MM.1S (cell line): ENCODE measurements around the gene CDKN3.
"Not testable (repeated sequence)": the region's sequence is repeated elsewhere in the genome, so short reads cannot be mapped to it uniquely, and the experiment has no call there.

Experiments
- DNase-seq: peaks from one replicate; pipeline ENCODE4 v3.0.0-alpha.2; 2015
- H2AFZ ChIP-seq: fragments of 300-600 bp; sonication (generic); 2 replicates; pipeline ENCODE4 v1.6.0; 2016; ENCODE audit warnings: antibody characterized with exemption, low read length
- H3F3A ChIP-seq: fragments of 300-600 bp; sonication (generic); 2 replicates; pipeline ENCODE4 v1.6.1; 2016; ENCODE audit warnings: mild to moderate bottlenecking, antibody characterized with exemption, low read length, moderate library complexity, mixed read lengths; ENCODE audit not compliant: insufficient read depth
- H3K27ac ChIP-seq: fragments of 300-600 bp; sonication (generic); 2 replicates; pipeline ENCODE4 v1.5.1; 2016; ENCODE audit warnings: mild to moderate bottlenecking, low read length
- H3K27me3 ChIP-seq: fragments of 300-600 bp; sonication (generic); replicated peaks from 2 replicates; pipeline ENCODE4 v1.6.0; 2016; ENCODE audit warnings: low read length; ENCODE audit not compliant: insufficient read depth
- H3K36me3 ChIP-seq: fragments of 300-600 bp; sonication (generic); replicated peaks from 2 replicates; pipeline ENCODE4 v1.6.1; 2016; ENCODE audit warnings: mild to moderate bottlenecking, low read length, mixed read lengths; ENCODE audit not compliant: insufficient read depth
- H3K4me1 ChIP-seq: fragments of 300-600 bp; sonication (generic); 2 replicates; pipeline ENCODE4 v1.6.1; 2016; ENCODE audit warnings: low read length, mixed read lengths
- H3K4me2 ChIP-seq: fragments of 300-600 bp; sonication (generic); 2 replicates; pipeline ENCODE4 v1.6.0; 2016; ENCODE audit warnings: low read depth, low read length
- H3K4me3 ChIP-seq: fragments of 300-600 bp; sonication (generic); 2 replicates; pipeline ENCODE4 v1.5.1; 2016; ENCODE audit warnings: low read length, mixed read lengths
- H3K79me2 ChIP-seq: fragments of 300-600 bp; sonication (generic); 2 replicates; pipeline ENCODE4 v1.6.1; 2016; ENCODE audit warnings: mixed run types, low read length, mixed read lengths
- H3K9ac ChIP-seq: fragments of 300-600 bp; sonication (generic); 2 replicates; pipeline ENCODE4 v1.6.1; 2016; ENCODE audit warnings: low read length, mixed read lengths
- H3K9me2 ChIP-seq: fragments of 300-600 bp; sonication (generic); replicated peaks from 2 replicates; pipeline ENCODE4 v1.6.1; 2016; ENCODE audit warnings: mild to moderate bottlenecking, low read length, mixed read lengths; ENCODE audit not compliant: insufficient read depth
- H3K9me3 ChIP-seq: fragments of 300-600 bp; sonication (generic); replicated peaks from 2 replicates; pipeline ENCODE4 v1.6.1; 2016; ENCODE audit warnings: mild to moderate bottlenecking, low read length, mixed read lengths; ENCODE audit not compliant: insufficient read depth
- H4K20me1 ChIP-seq: fragments of 300-600 bp; sonication (generic); 2 replicates; pipeline ENCODE4 v1.6.1; 2016; ENCODE audit warnings: mild to moderate bottlenecking, low read length, moderate library complexity, mixed read lengths; ENCODE audit not compliant: insufficient read depth
- EZH2 ChIP-seq: fragments of 300-600 bp; sonication (generic); optimal IDR thresholded peaks from 2 replicates; pipeline ENCODE3; 2017; ENCODE audit warnings: low read depth, mild to moderate bottlenecking, antibody characterized with exemption, low read length, mixed read lengths
- EZH2phosphoT487 ChIP-seq: fragments of 300-600 bp; sonication (generic); IDR thresholded peaks from 2 replicates; pipeline ENCODE4 v1.6.1; 2018; ENCODE audit warnings: antibody characterized with exemption, low read length
- TF ChIP-seq, protein P1 (sequence below): fragments of 300-600 bp; sonication (generic); IDR thresholded peaks from 2 replicates; pipeline ENCODE4 v1.5.1; 2016; ENCODE audit warnings: antibody characterized with exemption, low read length, mixed read lengths

Gene CDKN3

DNA sequence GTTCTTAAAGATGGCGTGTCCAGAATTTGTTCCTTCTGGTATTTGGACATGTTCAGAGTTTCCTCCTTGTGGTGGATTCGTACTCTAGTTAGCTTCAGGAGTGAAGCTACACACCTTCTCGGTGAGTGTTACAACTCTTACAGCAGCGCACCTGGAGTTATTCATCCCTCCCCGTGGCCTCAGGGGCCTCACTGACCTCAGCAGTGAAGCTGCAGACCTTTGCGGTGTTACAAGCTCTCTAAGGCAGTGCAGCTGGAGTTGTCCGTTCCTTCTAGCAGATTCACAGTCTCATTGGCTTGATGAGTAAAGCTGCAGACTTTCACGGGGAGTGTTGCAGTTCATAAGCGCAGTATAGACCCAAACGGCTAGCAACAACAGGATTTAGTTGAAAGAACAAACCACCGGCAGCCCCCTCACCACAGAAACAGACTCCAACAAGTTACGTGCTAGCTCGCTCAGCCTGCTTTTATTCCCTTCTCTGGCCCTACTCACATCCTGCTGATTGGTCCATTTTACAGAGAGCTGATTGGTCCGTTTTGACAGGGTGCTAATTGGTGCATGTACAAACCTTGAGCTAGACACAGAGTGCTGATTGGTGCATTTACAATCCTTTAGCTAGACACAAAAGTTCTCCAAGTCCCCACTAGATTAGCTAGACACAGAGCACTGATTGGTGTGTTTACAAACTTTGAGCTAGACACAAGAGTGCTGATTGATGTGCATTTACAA lies 4.5 kb upstream of the CDKN3 start:
- no peaks in the 10 kb centered on the region for H3K9me3 ChIP-seq
- H3K79me2 ChIP-seq = no peaks in the 10 kb centered on the region
- TF ChIP-seq, protein P1, sequence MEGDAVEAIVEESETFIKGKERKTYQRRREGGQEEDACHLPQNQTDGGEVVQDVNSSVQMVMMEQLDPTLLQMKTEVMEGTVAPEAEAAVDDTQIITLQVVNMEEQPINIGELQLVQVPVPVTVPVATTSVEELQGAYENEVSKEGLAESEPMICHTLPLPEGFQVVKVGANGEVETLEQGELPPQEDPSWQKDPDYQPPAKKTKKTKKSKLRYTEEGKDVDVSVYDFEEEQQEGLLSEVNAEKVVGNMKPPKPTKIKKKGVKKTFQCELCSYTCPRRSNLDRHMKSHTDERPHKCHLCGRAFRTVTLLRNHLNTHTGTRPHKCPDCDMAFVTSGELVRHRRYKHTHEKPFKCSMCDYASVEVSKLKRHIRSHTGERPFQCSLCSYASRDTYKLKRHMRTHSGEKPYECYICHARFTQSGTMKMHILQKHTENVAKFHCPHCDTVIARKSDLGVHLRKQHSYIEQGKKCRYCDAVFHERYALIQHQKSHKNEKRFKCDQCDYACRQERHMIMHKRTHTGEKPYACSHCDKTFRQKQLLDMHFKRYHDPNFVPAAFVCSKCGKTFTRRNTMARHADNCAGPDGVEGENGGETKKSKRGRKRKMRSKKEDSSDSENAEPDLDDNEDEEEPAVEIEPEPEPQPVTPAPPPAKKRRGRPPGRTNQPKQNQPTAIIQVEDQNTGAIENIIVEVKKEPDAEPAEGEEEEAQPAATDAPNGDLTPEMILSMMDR = no peak
- no peak for TF ChIP-seq EZH2
- TF ChIP-seq EZH2phosphoT487 = no peak
- H3K4me3 ChIP-seq = no peak overlapping the region
- H3K9ac ChIP-seq = no peak overlapping the region
- H2AFZ ChIP-seq = no peak overlapping the region
- H3K4me2 ChIP-seq = no peak overlapping the region
- no peak overlapping the region for H3K27ac ChIP-seq
- H4K20me1 ChIP-seq = no peaks in the 10 kb centered on the region
- no peak for DNase-seq
- H3K9me2 ChIP-seq = no peaks in the 10 kb centered on the region
- H3K27me3 ChIP-seq = no peaks in the 10 kb centered on the region
- H3F3A ChIP-seq = no peaks in the 10 kb centered on the region
- H3K36me3 ChIP-seq = no peaks in the 10 kb centered on the region
- H3K4me1 ChIP-seq = no peaks in the 10 kb centered on the region

DNA sequence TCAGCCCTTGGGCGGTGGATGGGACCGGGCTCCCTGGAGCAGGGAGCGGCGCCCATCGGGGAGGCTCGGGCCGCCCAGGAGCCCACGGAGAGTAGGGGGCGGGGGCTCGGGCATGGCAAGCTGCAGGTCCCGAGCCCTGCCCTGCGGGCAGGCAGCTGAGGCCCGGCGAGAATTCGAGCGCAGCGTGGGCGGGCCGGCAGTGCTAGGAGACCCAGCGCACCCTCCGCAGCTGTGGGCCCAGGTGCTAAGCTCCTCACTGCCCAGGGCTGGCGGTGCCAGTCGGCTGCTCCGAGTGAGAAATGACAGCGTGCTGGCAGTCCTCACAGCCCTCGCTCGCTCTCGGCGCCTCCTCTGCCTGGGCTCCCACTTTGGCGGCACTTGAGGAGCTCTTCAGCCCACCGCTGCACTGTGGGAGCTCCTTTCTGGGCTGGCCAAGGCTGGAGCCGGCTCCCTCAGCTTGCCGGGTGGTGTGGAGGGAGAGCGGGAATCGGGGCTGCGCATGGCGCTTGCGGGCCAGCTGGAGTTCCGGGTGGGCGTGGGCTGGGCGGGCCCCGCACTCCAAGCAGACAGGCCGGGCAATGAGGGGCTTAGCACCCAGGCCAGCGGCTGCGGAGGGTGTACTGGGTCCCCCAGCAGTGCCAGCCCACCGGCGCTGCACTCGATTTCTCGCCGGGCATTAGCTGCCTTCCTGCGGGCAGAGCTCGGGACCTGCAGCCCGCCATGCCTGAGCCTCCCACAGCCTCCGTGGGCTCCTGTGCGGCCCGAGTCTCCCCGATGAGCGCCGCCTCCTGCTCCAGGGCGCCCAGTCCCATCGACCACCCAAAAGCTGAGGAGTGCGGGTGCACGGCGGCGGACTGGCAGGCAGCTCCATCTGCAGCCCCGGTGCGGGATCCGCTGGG lies 3.6 kb upstream of the CDKN3 start:
- not testable (repeated sequence) for H2AFZ ChIP-seq, H3K9me3 ChIP-seq, H3K36me3 ChIP-seq, H3F3A ChIP-seq, H3K79me2 ChIP-seq, H3K27ac ChIP-seq, H3K4me2 ChIP-seq, H3K4me1 ChIP-seq, H3K9ac ChIP-seq, H4K20me1 ChIP-seq, H3K27me3 ChIP-seq, H3K4me3 ChIP-seq, DNase-seq, H3K9me2 ChIP-seq

DNA sequence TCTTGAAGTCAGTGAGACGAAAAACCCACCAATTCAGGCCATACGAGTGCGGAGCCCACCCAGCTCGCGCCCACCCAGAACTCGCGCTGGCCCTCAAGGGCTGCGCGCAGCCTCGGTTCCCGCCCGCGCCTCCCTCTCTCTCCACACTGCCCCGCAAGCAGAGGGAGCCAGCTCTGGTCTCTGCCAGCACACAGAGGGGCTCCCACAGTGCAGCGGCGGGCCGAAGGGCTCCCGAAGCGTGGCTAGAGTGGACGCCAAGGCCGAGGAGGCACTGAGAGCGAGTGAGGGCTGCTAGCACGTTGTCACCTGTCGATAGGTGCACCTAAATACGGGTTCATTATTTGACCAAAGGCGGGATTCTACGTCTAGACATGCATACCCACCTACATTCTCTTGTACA lies 2.2 kb upstream of the CDKN3 start:
- H3K4me1 ChIP-seq = no peaks in the 10 kb centered on the region
- H3F3A ChIP-seq = no peaks in the 10 kb centered on the region
- H3K4me2 ChIP-seq = no peak overlapping the region
- no peak for TF ChIP-seq EZH2phosphoT487
- TF ChIP-seq, protein P1 = no peak
- no peak for TF ChIP-seq EZH2
- H3K4me3 ChIP-seq = no peak overlapping the region
- H2AFZ ChIP-seq = no peak overlapping the region
- H3K79me2 ChIP-seq = peaks cover 11% of the 10 kb centered on the region
- H3K9me2 ChIP-seq = no peaks in the 10 kb centered on the region
- no peak for DNase-seq
- H3K9ac ChIP-seq = no peak overlapping the region
- H4K20me1 ChIP-seq = no peaks in the 10 kb centered on the region
- no peaks in the 10 kb centered on the region for H3K9me3 ChIP-seq
- no peak overlapping the region for H3K27ac ChIP-seq
- H3K27me3 ChIP-seq = no peaks in the 10 kb centered on the region
- H3K36me3 ChIP-seq = no peaks in the 10 kb centered on the region
